HG03097 (cell line): ENCODE data around the gene CENPN.

Source experiments
- ATAC-seq: cut with Tn5 transposase; IDR thresholded peaks from one replicate; pipeline ENCODE4 v1.9.1; 2021; ENCODE audit not compliant: unreplicated experiment, low FRiP score

The CENPN gene

GRCh38 chr16:80990978-80991377, 16.0 kb upstream of the CENPN start:
- ATAC-seq: no peak

GRCh38 chr16:80991792-80992430, 15.1 kb upstream of the CENPN start:
- ATAC-seq: no peak

GRCh38 chr16:80992676-80993293, 14.2 kb upstream of the CENPN start:
- ATAC-seq: no peak

GRCh38 chr16:80993307-80993706, 13.7 kb upstream of the CENPN start:
- ATAC-seq: no peak

GRCh38 chr16:80993834-80994233, 13.2 kb upstream of the CENPN start:
- no peak for ATAC-seq

- ATAC-seq: no peak
Observed at GRCh38 chr16:80994451-80994850, 12.6 kb upstream of the CENPN start.

- no peak for ATAC-seq
Observed at GRCh38 chr16:80996688-80997138, 10.3 kb upstream of the CENPN start.

GRCh38 chr16:80997139-80997798, 9.7 kb upstream of the CENPN start:
- peak; percentile 75 for ATAC-seq

GRCh38 chr16:80997964-80998620, 8.9 kb upstream of the CENPN start:
- no peak for ATAC-seq

- no peak for ATAC-seq
Observed at GRCh38 chr16:81000873-81001272, 6.1 kb upstream of the CENPN start.

- ATAC-seq: no peak
Observed at GRCh38 chr16:81001330-81001729, 5.7 kb upstream of the CENPN start.

GRCh38 chr16:81003064-81003463, 4.0 kb upstream of the CENPN start:
- ATAC-seq: no peak

- ATAC-seq: no peak
Observed at GRCh38 chr16:81003610-81004460, 3.2 kb upstream of the CENPN start.

GRCh38 chr16:81004646-81005353, 2.2 kb upstream of the CENPN start:
- no peak for ATAC-seq

GRCh38 chr16:81005610-81006161, 1.3 kb upstream of the CENPN start:
- ATAC-seq: no peak

- ATAC-seq: peak; percentile 32
Observed at GRCh38 chr16:81006211-81006812, 702 bp upstream of the CENPN start.

GRCh38 chr16:81008505-81008789, 1.4 kb downstream of the CENPN start:
- no peak for ATAC-seq

- no peak for ATAC-seq
Observed at GRCh38 chr16:81012974-81013373, 6.0 kb downstream of the CENPN start.

GRCh38 chr16:81014672-81015071, 7.7 kb downstream of the CENPN start:
- ATAC-seq: no peak
